GM19351 (cell line): ENCODE data around the gene SFMBT2.

Experiments used
- ATAC-seq: cut with Tn5 transposase; IDR thresholded peaks from one replicate; pipeline ENCODE4 v1.9.1; 2021; ENCODE audit warnings: mild to moderate bottlenecking, moderate library complexity; ENCODE audit not compliant: unreplicated experiment

The SFMBT2 gene

DNA sequence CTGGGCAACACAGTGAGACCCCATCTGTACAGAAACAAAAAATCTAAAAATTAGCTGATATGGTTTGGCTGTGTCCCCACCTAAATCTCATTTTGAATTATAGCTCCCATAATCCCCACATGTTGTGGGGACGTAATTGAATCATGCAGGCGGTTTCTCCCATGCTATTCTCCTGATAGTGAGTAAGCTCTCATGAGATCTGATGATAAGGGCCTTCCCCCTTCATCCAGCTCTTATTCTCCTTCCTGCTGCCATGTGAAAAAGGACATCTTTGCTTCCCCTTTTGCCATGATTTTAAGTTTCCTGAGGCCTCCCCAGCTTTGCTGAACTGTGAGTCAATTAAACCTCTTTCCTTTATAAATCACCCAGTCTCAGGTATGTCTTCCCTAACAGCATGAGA lies 136.5 kb downstream of the SFMBT2 start:
- ATAC-seq, result no peak

DNA sequence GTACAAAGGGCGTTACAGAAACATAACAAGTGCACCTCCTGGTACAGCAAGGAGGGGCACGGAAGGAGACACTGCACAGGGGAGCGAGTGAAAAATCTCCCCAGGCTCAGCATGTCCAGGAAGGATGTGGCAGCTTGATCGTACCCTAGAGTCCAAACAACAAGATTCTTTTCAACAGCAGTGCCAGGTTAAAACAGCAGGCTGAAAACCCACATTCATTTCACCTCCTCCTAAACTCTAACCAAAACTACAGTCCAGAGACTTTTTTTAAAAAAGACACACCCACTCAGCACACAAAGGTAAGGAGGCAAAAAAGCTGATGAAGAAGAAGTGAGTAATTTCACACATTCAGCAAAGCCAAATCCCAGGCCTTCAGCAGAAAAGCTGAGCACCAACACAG lies 138.8 kb downstream of the SFMBT2 start:
- no peak for ATAC-seq

DNA sequence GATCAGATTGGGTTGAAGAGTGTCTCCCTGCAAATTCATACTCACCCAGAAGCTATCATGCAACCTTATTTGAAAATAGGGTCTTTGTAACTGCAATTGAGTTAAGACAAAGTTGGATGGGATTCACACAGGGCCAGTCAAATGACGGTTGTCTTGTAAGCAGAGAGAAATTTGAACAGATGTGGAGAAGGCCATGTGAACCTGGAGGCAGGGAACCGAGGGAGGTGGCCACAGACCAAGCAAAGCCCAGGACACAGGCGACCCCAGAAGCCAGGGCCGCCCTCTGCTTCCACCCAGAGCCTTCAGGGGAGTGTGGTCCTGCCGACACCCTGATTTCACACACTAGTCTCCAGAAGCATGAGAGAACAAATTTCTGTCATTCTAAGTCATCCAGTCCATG lies 140.8 kb downstream of the SFMBT2 start:
- ATAC-seq, result no peak

DNA sequence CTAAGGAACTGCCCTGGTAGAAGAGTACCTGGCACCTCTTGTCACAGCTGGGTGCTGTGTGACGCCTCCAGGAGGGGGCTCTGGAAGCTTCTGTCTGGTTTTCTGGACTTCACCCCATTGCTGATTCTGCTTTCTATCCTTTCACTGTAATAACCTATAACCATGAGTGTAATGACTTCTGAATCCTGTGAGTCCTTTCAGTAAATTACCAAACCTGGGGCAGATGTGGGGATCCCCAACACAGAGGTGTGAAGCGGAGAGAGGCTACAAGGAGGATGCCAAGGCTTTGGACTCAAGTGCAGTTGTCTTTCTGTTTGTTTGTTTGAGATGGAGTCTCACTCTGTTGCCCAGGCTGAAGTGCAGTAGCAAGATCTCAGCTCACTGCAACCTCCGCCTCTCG lies 143.7 kb downstream of the SFMBT2 start:
- no peak for ATAC-seq

DNA sequence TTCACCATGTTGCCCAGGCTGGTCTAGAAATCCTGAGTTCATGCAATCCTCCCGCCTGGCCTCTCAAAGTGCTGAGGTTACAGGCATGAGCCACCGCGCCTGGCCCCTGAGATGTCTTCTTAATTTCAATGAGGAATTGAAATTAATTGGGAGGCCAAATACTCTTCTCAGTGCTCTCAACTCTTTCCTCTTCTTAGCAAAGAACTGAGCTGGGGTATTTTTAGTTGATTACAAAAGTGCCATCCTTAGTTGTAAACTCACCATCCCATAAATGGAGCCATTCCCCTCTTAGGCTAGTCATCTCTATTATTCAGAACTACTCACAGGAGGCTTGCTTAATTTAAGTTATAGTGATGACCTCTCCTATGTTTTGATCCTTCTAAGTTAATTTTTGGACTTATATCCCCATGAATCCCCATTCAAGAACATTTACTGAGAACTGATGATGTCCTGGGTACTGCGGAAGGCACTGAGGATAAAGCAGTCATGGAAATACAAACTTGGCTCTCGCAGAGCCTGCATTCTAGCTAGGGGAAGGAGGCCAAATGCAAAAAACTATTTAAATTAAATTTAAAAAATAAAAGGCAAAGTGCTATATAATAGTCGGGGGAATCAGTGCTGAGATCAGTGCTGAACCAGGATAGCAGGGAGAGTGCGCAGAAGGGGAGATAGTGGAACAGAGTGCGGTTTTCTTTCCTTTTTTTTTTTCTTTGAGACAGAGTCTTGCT lies 145.3 kb downstream of the SFMBT2 start:
- no peak for ATAC-seq

DNA sequence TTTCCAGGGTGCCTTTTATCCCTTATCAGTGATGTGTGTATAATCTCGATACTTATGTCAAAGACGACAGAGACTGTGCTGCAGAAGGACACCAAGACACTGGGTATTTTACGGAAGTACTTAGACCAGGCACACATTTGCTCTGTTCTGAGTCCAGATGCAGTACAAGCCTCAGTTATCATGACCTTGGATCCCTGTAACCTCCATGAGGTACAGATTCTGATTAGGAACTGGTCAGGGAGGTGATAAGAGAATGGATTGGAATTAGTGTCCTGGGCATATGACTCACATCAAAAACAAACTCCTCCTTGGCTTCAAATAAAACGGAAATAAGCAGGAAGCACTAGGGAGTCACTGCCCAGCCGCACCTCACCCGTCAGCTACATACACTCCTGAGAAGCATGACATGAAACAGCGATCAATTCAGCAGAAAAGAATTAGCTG lies 146.5 kb downstream of the SFMBT2 start:
- no peak for ATAC-seq

DNA sequence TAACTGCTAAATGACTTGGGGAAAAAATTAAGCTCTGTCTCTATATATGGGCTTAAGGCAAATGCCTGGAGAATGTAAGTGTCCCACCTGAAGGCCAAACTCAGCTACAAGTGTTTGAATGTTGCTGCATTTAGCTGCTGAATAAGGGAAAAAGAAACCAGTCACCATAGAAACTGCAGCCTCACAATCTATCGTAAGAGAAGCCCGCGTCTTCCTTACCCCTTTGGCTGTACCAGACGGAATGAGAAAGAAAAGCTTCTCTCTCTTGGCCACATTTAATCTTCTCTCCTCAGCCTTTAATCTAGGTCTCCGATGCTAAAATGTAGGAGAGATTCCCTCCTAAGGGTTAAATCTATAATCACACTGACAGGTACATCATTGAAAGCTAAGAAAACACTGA lies 147.2 kb downstream of the SFMBT2 start:
- no peak for ATAC-seq

DNA sequence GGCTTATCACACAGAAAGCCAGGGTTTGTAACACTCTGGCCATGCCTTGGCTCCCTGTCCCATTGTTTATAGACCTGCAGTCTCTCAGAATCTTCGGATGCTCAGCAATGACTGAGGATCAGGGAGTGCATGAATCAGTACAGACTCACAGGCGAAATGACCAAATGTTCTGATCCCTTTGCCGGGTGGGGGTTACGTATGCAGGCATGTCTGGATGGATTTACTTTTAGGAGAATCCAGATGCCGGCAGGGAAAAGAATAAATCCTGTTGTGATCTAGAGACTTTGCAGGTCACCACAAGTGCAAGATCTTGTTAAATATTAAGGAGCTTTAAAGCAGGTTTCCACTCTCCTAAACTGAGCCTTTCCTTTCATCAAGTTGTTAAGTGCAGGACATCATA lies 149.5 kb downstream of the SFMBT2 start:
- ATAC-seq, result no peak

DNA sequence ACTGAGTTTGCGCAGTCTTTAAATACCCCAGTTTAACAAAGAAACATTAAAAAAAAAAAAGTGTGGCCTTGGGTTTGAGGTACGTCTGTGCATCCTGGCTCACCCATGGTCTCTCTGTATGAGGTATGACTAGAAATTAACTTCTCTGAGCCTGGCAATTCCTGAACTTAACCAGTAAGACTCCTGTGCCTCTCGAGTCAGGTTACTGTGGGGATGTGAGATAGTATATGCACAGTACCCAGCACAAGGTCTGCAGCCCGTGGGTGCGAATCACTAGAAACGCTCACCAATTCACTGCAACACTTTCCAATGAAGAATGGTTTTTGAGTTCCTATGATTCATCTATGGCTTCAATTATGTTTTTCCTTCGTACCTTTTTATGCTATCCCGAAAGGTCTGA lies 149.9 kb downstream of the SFMBT2 start:
- ATAC-seq, result no peak

DNA sequence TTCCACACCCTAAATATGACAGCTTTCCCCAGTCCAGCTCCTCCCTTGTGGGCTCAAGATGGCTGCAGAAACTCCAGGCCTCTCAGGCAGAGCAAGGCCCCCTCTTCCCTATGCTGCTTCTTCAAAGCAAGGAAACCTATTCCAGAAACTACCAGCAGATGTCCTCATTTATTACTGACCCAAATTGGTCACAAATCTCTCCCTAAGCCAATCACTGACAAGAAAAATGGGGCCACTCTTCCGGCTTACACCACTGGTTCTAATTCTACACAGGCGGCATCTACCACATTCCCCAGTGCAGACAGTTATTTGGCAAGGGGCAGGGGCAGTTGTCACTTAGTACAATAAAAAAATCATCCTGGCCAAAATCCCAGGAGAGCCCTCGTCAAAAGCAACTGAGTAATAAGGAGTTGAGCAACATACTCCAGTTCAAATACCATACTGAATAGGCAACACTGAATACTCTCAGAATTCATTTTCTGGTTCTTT lies 150.4 kb downstream of the SFMBT2 start:
- ATAC-seq, result peak; percentile 79

DNA sequence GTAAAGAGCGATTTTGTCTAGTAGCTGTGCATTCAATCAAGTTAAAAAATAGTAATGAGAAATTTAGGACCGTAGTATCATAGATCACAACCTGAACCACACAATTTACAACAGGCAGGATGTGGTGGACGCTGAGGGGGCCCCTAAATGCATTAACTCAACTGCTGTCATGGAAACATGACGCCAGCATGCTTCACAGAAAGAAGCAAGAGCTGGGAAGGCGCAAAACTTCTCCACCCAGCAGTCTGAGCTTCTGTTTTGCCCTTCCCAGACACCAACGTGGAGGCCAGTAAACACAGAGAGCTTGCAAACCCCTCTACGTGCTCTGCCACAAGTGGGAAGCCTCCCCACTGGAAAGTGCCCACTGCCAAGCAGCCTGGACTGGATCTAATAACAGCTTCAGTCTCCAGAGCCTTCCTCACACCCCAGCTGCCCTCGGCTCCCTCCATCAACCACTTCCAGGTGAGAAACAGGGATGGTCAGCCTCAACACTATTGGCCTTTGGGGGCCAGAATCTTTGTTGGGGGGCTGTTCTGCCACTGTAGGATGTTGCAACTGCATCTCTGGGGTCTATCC lies 151.8 kb downstream of the SFMBT2 start:
- peak; percentile 75 for ATAC-seq

DNA sequence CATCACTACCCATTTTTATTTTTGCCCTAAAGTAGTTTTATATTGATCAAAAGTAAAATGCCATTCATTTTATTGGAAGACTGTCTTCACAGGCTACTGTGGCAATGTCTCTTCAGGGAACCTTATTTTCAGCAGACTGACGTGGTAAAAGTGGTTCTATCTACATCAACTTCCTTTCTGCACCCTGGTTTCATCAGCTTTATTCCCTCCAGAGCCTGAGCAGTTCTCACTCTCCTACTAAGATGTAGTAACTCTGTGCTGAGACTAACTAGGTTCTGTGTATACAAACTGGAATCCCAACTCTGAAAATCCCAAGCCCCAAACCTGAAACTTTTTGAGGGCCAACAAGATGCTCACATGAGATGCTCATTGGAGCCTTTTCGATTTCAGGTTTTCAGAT lies 155.3 kb downstream of the SFMBT2 start:
- ATAC-seq, result no peak

DNA sequence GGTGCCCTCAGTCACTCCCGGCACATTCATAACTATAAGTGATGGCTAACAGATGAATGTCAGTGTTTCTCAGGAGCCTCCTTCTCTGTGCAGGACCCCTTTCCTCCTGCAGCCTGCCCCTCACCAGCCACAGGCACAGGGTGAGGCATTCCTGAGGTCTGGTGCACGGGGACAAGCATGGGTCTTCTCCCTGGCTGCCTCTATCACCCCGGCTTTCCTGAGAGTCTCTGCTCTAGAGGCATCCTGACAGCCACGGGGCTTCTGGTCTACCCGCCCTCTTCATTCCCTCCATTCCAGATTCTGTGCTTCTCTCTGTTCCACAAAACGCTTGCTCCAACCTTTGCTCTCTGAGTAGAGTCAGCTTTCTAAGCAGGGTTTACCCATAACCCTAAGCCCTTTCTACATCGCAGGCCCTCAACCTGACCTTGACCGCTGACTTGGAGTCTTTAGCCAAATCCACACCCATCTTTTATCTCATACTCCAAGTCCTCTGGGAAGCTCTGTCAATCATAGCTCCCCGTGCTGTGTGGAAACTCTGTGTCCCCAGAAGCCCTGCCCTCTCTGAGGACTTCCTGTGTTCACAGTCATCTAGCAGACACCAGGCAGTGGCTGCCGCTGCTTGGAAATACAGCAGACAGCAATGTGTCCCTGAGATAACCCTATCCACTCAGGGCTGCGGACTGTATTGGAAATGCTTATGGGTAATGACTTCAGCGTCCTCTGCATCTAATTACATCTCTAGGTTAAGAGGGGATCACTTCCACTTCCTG lies 159.0 kb downstream of the SFMBT2 start:
- no peak for ATAC-seq

DNA sequence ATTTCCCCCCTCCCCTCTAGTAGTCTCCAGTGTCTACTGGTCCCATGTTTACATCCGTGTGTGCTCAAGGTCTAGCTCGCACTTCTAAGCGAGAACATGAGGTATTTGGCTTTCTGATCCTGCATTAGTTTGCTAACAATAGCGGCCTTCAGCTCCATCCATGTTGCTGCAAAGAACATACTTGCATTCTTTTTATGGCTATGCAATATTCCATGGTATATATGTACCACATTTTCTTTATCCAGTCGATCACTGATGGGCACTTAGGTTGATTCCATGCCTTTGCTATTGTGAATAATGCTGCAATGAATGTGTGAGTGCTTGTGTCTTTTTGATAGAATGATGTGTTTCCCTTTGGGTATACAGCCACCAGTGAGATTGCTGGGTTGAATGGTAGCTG lies 160.6 kb downstream of the SFMBT2 start:
- no peak for ATAC-seq

DNA sequence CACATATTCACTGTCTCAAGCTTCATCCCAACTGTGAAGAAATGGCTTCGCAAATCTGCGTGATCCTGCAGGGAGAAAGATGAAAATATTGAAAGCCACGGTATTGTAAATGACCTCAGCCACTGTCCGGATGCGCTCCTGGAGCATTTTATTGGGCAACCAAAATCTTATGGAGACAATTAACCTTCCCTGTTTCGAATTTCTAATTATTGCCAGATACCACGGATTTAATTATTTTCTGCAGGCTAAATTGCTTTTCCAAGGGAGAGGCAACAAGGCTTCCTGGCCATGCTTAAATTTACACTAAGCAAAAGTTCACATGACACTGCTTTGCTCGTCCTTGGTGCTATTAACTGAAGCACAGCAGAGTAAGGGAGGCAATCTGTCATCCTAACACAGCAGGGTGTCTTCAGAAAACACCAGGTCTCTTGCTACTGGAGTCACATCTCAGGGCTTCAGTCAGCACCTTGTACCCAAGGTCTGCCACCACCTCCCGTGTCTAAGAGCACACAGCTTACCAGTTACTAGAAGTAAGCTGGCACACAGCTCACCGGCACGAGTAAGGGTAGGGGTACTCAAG lies 162.2 kb downstream of the SFMBT2 start:
- no peak for ATAC-seq

DNA sequence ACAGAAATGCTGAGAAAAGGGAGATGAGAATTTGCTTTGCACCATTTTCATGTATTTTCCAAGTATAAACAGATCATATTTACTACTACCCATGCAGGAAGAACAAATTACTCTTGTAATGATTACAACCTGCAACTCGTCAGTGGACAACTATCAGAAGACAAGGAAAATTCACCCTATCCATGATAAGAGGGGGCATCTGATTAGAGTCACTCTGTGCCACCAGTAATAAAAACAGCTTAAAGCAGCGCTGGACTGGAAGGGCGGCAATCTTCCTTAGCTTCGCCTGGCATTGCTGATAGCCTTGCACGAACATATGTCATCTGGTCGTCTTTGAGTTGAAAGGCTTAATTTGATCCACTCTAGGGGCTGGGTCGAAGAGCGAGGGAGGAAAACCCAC lies 162.7 kb downstream of the SFMBT2 start:
- no peak for ATAC-seq

DNA sequence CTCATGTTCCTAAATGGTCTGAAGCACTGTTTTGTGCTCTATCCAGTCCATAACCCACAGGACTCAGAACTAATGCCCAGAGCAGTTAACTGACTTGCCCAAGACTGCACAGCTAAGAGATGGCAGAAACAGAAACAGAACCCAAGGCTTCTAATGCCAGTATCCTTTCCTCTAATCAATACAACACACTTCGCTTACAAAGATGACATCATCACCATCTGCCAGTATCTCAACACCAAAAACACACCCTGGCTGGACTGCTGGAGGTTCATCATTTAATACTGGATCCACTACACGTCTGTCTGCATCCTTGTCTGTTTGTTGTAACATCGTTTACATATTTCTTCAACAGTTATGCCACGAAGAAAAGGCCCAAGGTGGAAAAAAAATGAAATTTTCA lies 165.3 kb downstream of the SFMBT2 start:
- ATAC-seq, result no peak

DNA sequence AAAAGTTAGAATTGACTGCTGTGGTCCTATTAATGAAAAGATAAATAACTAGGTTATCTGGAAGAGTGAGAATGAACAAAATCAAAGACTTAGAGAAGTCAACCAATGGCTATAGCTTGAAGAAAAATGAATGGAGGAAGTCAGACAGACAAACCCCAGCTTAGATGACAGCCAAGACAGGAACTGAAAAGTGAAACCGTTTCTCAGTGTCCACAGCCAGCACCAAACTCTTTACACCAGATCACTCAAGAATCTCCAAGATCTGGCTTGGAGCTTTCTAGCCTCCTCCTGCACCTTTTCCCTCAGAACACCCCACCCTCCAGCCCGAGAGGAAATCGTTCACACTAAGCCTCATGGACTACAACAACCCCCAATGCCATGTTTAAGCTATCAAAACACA lies 167.0 kb downstream of the SFMBT2 start:
- peak; percentile 82 for ATAC-seq

DNA sequence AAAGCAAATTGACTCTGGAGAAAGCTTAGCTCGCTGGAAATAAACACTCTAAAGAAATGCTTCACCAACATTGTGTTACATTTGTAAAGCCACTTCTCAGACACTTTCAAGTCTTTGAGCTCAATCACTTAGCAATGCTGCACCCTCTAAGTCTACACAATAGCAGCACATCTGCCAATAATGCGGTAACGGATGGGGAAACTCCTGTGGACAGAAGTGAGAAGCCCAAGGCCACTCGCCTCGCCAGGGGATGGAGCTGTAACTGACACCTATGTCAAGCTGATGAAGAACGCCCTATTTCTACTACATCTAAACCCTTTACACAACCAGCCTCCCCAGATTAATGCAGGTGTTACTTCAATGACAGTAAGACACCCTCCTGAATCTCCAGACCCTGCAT lies 167.7 kb downstream of the SFMBT2 start:
- ATAC-seq, result no peak

DNA sequence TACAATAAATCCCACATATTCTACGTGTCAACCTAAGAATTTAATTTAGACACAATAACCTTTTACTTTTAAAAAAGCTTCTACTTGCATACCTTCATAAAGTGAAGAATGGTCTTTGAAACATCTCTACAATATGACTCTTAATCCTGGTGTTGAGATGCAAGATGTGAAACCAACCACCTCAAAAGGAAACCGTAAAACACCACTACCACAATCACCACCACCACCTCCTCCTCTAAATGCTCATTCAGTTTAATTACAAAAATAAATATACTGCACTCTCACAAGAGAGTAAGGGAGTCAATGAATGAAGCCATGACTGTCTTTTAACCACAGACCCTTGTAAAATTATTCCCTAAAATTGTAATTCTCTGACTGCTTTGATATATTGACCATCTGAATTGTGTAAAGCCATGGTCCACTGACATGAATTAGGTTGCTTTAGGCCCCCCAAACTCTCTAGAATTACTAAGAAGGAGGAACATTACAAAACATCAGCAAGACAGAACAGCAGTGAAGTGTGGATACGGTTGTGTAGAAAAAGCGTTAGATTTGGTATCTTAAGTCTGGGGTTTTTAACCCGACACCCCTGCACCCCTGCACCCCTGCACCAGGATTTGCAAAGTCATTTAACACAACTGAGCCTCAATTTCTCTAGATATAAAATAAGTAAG lies 171.4 kb downstream of the SFMBT2 start:
- peak; percentile 84 for ATAC-seq

DNA sequence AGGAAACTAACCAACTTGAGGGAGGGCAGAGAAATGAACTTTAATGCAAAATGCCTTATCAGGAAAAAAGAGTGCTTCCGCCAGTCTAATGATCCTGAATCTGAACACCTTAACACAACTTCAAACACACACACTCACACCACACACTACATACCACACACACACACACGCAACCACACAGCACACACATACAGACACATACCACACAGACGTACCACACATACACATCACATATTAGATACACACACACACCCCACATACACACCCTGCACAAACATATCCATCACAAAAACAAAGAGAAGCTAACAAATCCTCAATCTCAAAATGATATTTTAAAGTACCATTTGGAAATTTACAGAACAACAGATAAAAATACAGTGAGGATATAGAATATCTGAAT lies 175.5 kb downstream of the SFMBT2 start:
- no peak for ATAC-seq
